ENCODE data around the gene DAGLB. TPM values are rescaled to one million over a fixed set of nuclear protein-coding genes. Genes with fewer than 3 reads are reported as not detected.

Gene DAGLB
- total RNA-seq, 2 donors from 2014 or later, result 22.7 to 24.5 TPM

DNA sequence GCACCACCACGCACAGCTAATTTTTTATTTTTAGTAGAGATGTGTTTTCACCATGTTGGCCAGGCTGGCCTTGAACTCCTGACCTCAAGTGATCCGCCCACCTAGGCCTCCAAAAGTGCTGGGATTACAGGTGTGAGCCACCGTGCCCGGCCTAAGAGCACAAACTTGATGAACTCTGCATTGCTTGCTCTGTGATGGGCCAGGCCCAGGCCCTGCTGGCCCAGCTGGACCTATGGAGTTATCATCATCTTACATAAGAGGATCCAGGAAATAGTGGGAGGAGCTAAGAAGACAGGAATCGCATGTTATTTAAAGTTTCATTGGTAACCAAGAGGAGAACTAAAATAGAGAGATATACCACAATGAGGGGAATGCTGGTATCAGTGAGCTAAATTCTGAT is 86.9 kb downstream of the DAGLB start:
- DNase-seq, result no peak
- no peaks in the 10 kb centered on the region for H3K4me1 Mint-ChIP-seq
- H3K4me3 ChIP-seq (ENCODE audit: low read length), result no peak overlapping the region
- H3K9ac ChIP-seq (ENCODE audit: extremely low read depth, low read length, poor library complexity, severe bottlenecking), result no peak overlapping the region
- no peaks in the 10 kb centered on the region for H3K27me3 Mint-ChIP-seq (ENCODE audit: insufficient read depth)
- no peak overlapping the region for H3K4me3 Mint-ChIP-seq
- H3K27ac ChIP-seq (ENCODE audit: low read depth, low read length), result no peak overlapping the region
- H3K27me3 ChIP-seq (ENCODE audit: control insufficient read depth, insufficient read depth, low read length, poor library complexity, severe bottlenecking), result no peaks in the 10 kb centered on the region
- H3K9me3 ChIP-seq (ENCODE audit: control insufficient read depth, low read length), result no peaks in the 10 kb centered on the region
- H3K36me3 ChIP-seq (ENCODE audit: control insufficient read depth, insufficient read depth, low read length), result no peaks in the 10 kb centered on the region
- no peak overlapping the region for H3K27ac Mint-ChIP-seq
- TF ChIP-seq, protein P1, sequence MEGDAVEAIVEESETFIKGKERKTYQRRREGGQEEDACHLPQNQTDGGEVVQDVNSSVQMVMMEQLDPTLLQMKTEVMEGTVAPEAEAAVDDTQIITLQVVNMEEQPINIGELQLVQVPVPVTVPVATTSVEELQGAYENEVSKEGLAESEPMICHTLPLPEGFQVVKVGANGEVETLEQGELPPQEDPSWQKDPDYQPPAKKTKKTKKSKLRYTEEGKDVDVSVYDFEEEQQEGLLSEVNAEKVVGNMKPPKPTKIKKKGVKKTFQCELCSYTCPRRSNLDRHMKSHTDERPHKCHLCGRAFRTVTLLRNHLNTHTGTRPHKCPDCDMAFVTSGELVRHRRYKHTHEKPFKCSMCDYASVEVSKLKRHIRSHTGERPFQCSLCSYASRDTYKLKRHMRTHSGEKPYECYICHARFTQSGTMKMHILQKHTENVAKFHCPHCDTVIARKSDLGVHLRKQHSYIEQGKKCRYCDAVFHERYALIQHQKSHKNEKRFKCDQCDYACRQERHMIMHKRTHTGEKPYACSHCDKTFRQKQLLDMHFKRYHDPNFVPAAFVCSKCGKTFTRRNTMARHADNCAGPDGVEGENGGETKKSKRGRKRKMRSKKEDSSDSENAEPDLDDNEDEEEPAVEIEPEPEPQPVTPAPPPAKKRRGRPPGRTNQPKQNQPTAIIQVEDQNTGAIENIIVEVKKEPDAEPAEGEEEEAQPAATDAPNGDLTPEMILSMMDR (conservative IDR thresholded peaks at IDR 0.05), result no peak
- H3K4me1 ChIP-seq (ENCODE audit: control insufficient read depth, insufficient read depth, low read length), result no peaks in the 10 kb centered on the region
- no peaks in the 10 kb centered on the region for H3K9me3 Mint-ChIP-seq
- H3K36me3 Mint-ChIP-seq (ENCODE audit: low read depth), result no peaks in the 10 kb centered on the region
- 89 to 93% methylated on average over 4 to 5 of the region's 5 CpGs for WGBS, 2 experiments (ENCODE audit: insufficient coverage in 1 of 2, insufficient read length in 1 of 2)

DNA sequence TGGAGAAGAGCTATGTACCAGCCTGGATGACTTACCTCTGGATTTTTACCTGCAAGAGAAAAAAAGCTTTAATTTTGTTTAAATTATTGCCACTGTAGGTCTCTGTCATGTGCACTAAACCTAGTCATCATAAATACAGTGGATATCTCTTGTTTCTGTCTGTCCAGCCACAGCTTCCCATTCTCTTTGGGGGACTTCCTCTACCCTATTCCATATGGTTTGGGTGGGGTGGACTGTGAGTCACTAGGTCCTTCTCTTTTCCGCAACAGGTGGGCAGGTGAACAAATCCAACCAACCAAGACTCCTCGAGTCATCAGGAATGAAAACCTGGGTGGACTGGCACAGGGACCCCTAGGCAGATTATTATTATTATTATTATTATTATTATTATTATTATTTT is 88.0 kb downstream of the DAGLB start:
- Histone ChIP-seq H3K9me3 (ENCODE audit: control insufficient read depth, low read length) (no peaks in the 10 kb centered on the region), H3K27me3 (ENCODE audit: control insufficient read depth, insufficient read depth, low read length, poor library complexity, severe bottlenecking) (no peaks in the 10 kb centered on the region), H3K27ac (ENCODE audit: low read depth, low read length) (no peak overlapping the region), H3K4me3 (ENCODE audit: low read length) (no peak overlapping the region), H3K36me3 (ENCODE audit: control insufficient read depth, insufficient read depth, low read length) (no peaks in the 10 kb centered on the region), H3K4me1 (ENCODE audit: control insufficient read depth, insufficient read depth, low read length) (no peaks in the 10 kb centered on the region), H3K9ac (ENCODE audit: extremely low read depth, low read length, poor library complexity, severe bottlenecking) (no peak overlapping the region)
- TF ChIP-seq, protein P1 (conservative IDR thresholded peaks at IDR 0.05), result no peak
- Mint-ChIP-seq H3K4me1 (no peaks in the 10 kb centered on the region), H3K27me3 (ENCODE audit: insufficient read depth) (no peaks in the 10 kb centered on the region), H3K27ac (no peak overlapping the region), H3K4me3 (no peak overlapping the region), H3K9me3 (no peaks in the 10 kb centered on the region), H3K36me3 (ENCODE audit: low read depth) (no peaks in the 10 kb centered on the region)
- WGBS, 2 experiments (ENCODE audit: insufficient coverage in 1 of 2, insufficient read length in 1 of 2), result 80% methylated on average over 1 of the region's 2 CpGs; no CpG with 5 or more reads in 1 of the 2 experiments
- no peak for DNase-seq

Other genes starting within 250 kb of the DAGLB start
- gene CYTH3, start 175.3 kb downstream of the DAGLB start, total RNA-seq, result 10 to 100 TPM; 10.6 to 10.8 TPM
- gene FAM220A, start 99.0 kb downstream of the DAGLB start, total RNA-seq, result 10 to 100 TPM; 19.9 to 22.2 TPM
- 100 to 1,000 TPM; 236 to 238 TPM for gene RAC1, start 73.4 kb downstream of the DAGLB start, total RNA-seq
- gene KDELR2, start 36.2 kb upstream of the DAGLB start, total RNA-seq, result 100 to 1,000 TPM in 1 of 2 donors, 10 to 100 TPM in 1; 90.2 to 123 TPM
- gene GRID2IP, start 103.5 kb upstream of the DAGLB start, total RNA-seq, result 1 to 10 TPM; 2.4 to 4.9 TPM
- 10 to 100 TPM; 79.1 to 85.6 TPM for gene ZDHHC4, start 129.5 kb upstream of the DAGLB start, total RNA-seq
- 10 to 100 TPM; 34.4 to 38.0 TPM for gene INTS15, start 142.1 kb upstream of the DAGLB start, total RNA-seq
- 10 to 100 TPM; 14.2 to 17.2 TPM for gene ZNF853, start 167.7 kb upstream of the DAGLB start, total RNA-seq
- gene ZNF316, start 189.4 kb upstream of the DAGLB start, total RNA-seq, result 10 to 100 TPM; 21.4 to 29.6 TPM